ENCODE measurements around the gene MFGE8.

The MFGE8 gene

GRCh38 chr15:88871313-88871712 lies 41.9 kb downstream of the MFGE8 start:
- no peak for ATAC-seq

- ATAC-seq, result no peak
Measured at GRCh38 chr15:88866295-88866881, 46.8 kb downstream of the MFGE8 start.

- no peak for ATAC-seq
Measured at GRCh38 chr15:88865498-88866099, 47.6 kb downstream of the MFGE8 start.

GRCh38 chr15:88864861-88865497 lies 48.2 kb downstream of the MFGE8 start:
- no peak for ATAC-seq

- ATAC-seq, result no peak
Measured at GRCh38 chr15:88863412-88863811, 49.8 kb downstream of the MFGE8 start.

- ATAC-seq, result no peak
Measured at GRCh38 chr15:88860212-88860611, 53.0 kb downstream of the MFGE8 start.

- ATAC-seq, result no peak
Measured at GRCh38 chr15:88859550-88859949, 53.6 kb downstream of the MFGE8 start.

- no peak for ATAC-seq
Measured at GRCh38 chr15:88858934-88859333, 54.2 kb downstream of the MFGE8 start.

- ATAC-seq, result no peak
Measured at GRCh38 chr15:88852476-88852875, 60.7 kb downstream of the MFGE8 start.

GRCh38 chr15:88849376-88850072 lies 63.7 kb downstream of the MFGE8 start:
- ATAC-seq, result no peak

Measured in activated CD4-positive, CD25-positive, alpha-beta regulatory T cell treated with anti-CD3 and anti-CD28 coated beads, Interleukin-2, amount 50 U/mL, for 24 hours (primary cell).